Karpas-422 (cell line): ENCODE data around the gene SLC5A1. TPM values are rescaled to one million over a fixed set of nuclear protein-coding genes. Genes with fewer than 3 reads are reported as not detected.

Source experiments
- DNase-seq: peaks from one replicate; pipeline ENCODE4 v3.0.0-alpha.2; 2015
- H2AFZ ChIP-seq: fragments of 200-600 bp; sonication (generic); 2 replicates; pipeline ENCODE4 v1.6.1; 2014; ENCODE audit warnings: antibody characterized with exemption, low read length, mixed read lengths
- H3K27ac ChIP-seq: fragments of 200-600 bp; sonication (generic); 2 replicates; pipeline ENCODE4 v1.5.1; 2014; ENCODE audit warnings: mild to moderate bottlenecking, low read length, moderate library complexity
- H3K27me3 ChIP-seq: fragments of 200-600 bp; sonication (generic); 2 replicates; pipeline ENCODE4 v1.6.1; 2014; ENCODE audit warnings: low read length, mixed read lengths
- H3K36me3 ChIP-seq: fragments of 200-600 bp; sonication (generic); 2 replicates; pipeline ENCODE4 v1.6.1; 2014; ENCODE audit warnings: low read length, mixed read lengths; ENCODE audit not compliant: insufficient read depth
- H3K4me1 ChIP-seq: fragments of 200-600 bp; sonication (generic); 2 replicates; pipeline ENCODE4 v1.6.1; 2014; ENCODE audit warnings: mild to moderate bottlenecking, low read length, mixed read lengths
- H3K4me2 ChIP-seq: fragments of 200-600 bp; sonication (generic); 2 replicates; pipeline ENCODE4 v1.6.1; 2014; ENCODE audit warnings: low read length, low read depth, mild to moderate bottlenecking; ENCODE audit not compliant: poor library complexity, severe bottlenecking
- H3K4me3 ChIP-seq: fragments of 200-600 bp; sonication (generic); 2 replicates; pipeline ENCODE4 v1.5.1; 2014; ENCODE audit warnings: mild to moderate bottlenecking, antibody characterized with exemption, low read length, mixed read lengths
- H3K79me2 ChIP-seq: fragments of 200-600 bp; sonication (generic); 2 replicates; pipeline ENCODE4 v1.6.1; 2014; ENCODE audit warnings: mild to moderate bottlenecking, low read length, mixed read lengths
- H3K9ac ChIP-seq: fragments of 200-600 bp; sonication (generic); 2 replicates; pipeline ENCODE4 v1.6.0; 2014; ENCODE audit warnings: low read length
- H3K9me2 ChIP-seq: fragments of 200-600 bp; sonication (generic), shearing (Covaris generic); replicated peaks from 2 replicates; pipeline ENCODE4 v1.6.0; 2014; ENCODE audit warnings: mild to moderate bottlenecking, low read length, moderate library complexity; ENCODE audit not compliant: insufficient read depth
- H3K9me3 ChIP-seq: fragments of 300-700, 200-600 bp; sonication (generic); 2 replicates; pipeline ENCODE4 v1.6.1; 2014; ENCODE audit warnings: low read length, mixed read lengths
- H4K20me1 ChIP-seq: fragments of 200-600 bp; sonication (generic); 2 replicates; pipeline ENCODE4 v1.6.1; 2014; ENCODE audit warnings: mild to moderate bottlenecking, antibody characterized with exemption, low read length, low read depth; ENCODE audit not compliant: insufficient read depth
- total RNA-seq: library from RNA; depleted of rRNA; stranded (reverse); fragments of >200 nt; shearing (Covaris generic); gene quantifications from 2 replicates; pipeline ENCODE4 v1.2.3, GENCODE V29; 2014; ENCODE audit warnings: low replicate concordance

The SLC5A1 gene
- total RNA-seq, 1 experiment from 2014 or later = not detected

DNA sequence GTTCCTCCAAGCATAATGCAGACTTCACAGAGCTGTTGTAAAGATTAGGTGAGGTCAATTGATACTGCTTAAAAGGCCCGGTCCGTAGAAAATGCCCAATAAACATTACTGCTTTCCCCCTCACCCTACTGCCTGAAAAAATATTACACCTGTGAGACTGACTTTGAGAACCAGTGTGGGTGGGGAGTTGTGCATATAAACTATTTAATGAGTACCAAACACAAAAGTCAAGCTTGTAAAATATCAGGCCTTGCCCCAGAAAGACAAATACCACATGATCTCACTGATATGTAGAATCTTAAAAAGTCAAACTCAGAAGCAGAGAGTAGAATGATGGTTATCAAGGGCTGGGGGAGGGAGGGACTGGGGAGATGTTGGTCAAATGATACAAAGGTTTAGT, 69.3 kb downstream of the SLC5A1 start:
- Histone ChIP-seq H3K4me2 (no peak overlapping the region), H3K9me2 (no peaks in the 10 kb centered on the region), H3K79me2 (no peaks in the 10 kb centered on the region), H3K36me3 (no peaks in the 10 kb centered on the region), H3K9me3 (no peaks in the 10 kb centered on the region), H3K4me3 (no peak overlapping the region), H3K9ac (no peak overlapping the region), H3K27ac (no peak overlapping the region), H3K4me1 (no peaks in the 10 kb centered on the region), H3K27me3 (no peaks in the 10 kb centered on the region), H2AFZ (no peak overlapping the region), H4K20me1 (no peaks in the 10 kb centered on the region)
- DNase-seq = no peak

DNA sequence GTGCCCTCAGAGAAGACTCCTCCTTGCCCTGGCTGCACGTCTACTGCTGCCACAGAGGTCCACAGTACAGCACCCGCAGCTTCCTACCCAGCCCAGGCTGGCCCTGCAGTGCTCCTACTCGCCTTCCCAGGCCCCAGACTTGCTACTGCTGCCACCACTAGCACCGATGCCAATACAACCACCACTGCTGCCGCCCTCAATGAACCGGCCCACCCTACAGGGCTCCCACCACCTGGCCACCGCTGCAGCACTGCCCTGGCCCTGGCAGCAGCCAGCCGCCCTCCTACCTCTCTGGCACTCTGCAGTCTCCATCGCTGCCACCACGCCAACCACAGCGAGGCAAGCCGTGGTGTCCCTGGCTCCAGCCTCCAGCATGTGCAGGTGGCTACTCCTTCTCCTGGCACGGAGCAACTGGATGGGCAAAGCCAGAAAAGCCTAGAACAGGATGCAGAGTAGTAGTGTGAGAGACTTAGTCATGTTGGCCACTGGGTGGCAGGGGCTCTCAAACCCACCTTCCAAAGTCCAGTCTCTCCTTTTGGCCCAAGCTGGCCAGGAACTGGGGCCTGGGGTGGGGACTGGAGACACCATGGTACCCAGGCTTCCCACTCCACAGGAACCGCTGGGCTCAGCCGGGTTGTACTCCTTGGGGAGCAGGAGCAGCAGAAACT, 76.6 kb downstream of the SLC5A1 start:
- peak; percentile 34 for DNase-seq
- Histone ChIP-seq H3K4me1 (no peaks in the 10 kb centered on the region), H3K9me2 (no peaks in the 10 kb centered on the region), H3K27ac (no peak overlapping the region), H3K36me3 (no peaks in the 10 kb centered on the region), H3K27me3 (no peaks in the 10 kb centered on the region), H3K79me2 (no peaks in the 10 kb centered on the region), H3K4me3 (no peak overlapping the region), H4K20me1 (no peaks in the 10 kb centered on the region), H3K4me2 (no peak overlapping the region), H3K9me3 (no peaks in the 10 kb centered on the region), H3K9ac (no peak overlapping the region), H2AFZ (no peak overlapping the region)

DNA sequence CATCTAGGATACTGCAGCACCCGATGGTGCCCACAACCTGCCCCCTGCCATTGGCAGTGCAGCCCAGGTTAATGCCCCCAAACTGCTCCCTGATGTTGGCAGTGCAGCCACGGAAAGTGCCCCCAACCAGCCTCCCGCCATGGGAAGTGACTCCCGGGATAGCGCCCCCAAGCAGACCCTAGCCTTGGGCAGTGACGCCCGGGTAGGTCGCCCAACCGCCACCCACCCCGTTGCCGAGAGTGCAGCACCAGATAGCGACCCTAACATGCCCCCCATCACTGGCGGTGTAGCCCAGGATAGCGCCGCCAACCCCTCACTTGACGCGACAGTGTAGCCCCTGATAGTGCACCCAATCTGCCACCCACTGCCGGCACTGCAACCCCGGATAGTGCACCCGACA, 77.5 kb downstream of the SLC5A1 start:
- no peaks in the 10 kb centered on the region for H3K79me2 ChIP-seq
- no peak overlapping the region for H3K9ac ChIP-seq
- no peak overlapping the region for H2AFZ ChIP-seq
- H3K4me3 ChIP-seq = no peak overlapping the region
- H3K9me2 ChIP-seq = no peaks in the 10 kb centered on the region
- no peaks in the 10 kb centered on the region for H3K36me3 ChIP-seq
- H3K27ac ChIP-seq = no peak overlapping the region
- H3K4me2 ChIP-seq = no peak overlapping the region
- no peak for DNase-seq
- no peaks in the 10 kb centered on the region for H3K9me3 ChIP-seq
- H3K27me3 ChIP-seq = no peaks in the 10 kb centered on the region
- H4K20me1 ChIP-seq = no peaks in the 10 kb centered on the region
- no peaks in the 10 kb centered on the region for H3K4me1 ChIP-seq

DNA sequence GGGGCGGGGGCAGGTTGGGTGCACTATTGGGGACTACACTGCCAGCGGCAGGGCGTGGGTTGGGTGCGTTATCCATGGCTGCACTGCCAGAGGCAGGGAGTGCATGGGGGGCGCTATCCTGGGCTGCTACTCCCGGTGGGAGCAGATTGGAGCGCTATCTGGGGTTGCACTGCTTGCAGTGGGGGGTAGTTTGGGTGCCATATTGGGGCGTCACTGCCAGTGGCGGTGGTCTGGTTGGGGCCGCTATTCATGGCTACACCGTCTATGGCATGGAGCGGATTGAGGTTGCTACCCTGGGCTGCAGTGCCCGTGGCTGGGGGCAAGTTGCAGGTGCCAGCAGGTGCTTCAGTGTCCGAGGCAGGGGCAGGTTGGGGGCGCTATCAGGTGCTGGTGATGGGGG, 79.8 kb downstream of the SLC5A1 start:
- Histone ChIP-seq H4K20me1 (no peaks in the 10 kb centered on the region), H2AFZ (no peak overlapping the region), H3K9ac (no peak overlapping the region), H3K36me3 (no peaks in the 10 kb centered on the region), H3K27ac (no peak overlapping the region), H3K9me3 (no peaks in the 10 kb centered on the region), H3K79me2 (no peaks in the 10 kb centered on the region), H3K27me3 (no peaks in the 10 kb centered on the region), H3K4me1 (no peaks in the 10 kb centered on the region), H3K4me3 (no peak overlapping the region), H3K9me2 (no peaks in the 10 kb centered on the region), H3K4me2 (no peak overlapping the region)
- DNase-seq = no peak

DNA sequence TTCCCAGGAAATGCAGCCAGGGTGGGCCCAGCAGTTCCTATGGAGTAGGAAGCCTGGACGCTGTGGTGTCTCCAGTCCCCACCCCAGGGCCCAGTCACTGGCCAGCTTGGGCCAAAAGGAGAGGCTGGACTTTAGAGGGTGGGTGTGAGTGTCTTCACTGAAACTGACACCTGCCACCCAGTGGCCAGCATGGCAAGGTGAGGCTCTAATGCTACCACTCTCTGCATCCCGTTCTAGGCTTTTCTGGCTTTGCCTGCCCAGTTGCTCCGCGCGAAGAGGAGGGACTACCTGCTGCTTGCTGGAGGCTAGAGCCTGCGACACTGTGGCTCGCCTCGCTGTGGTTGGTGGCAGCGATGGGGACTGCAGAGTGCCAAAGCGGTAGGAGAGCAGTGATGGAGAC, 80.6 kb downstream of the SLC5A1 start:
- H2AFZ ChIP-seq = no peak overlapping the region

DNA sequence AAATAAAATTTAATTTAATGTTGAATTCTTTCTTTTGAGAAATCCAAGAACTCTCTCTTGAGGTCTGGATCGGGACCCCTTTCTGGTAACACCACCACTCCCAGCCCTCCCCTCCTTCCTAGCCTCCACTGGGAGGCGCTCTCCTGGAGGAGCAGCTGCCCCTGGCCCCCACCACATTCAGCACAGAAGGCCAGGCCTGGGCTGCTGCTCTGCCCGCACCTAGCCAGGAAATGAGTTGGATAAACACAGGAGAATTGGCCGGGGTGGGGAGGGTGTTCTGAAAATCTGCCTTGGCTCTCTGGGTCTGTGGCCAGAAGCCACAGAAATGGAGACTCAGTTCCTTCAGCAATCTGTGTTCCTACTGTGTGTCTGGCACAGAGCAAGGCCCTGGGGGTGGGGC, 84.8 kb downstream of the SLC5A1 start:
- no peaks in the 10 kb centered on the region for H3K79me2 ChIP-seq
- H3K4me2 ChIP-seq = no peak overlapping the region
- H3K4me3 ChIP-seq = no peak overlapping the region
- H3K9me2 ChIP-seq = no peaks in the 10 kb centered on the region
- H4K20me1 ChIP-seq = no peaks in the 10 kb centered on the region
- H2AFZ ChIP-seq = no peak overlapping the region
- no peaks in the 10 kb centered on the region for H3K27me3 ChIP-seq
- no peaks in the 10 kb centered on the region for H3K4me1 ChIP-seq
- no peak overlapping the region for H3K27ac ChIP-seq
- H3K9ac ChIP-seq = no peak overlapping the region
- H3K36me3 ChIP-seq = no peaks in the 10 kb centered on the region
- no peaks in the 10 kb centered on the region for H3K9me3 ChIP-seq
- DNase-seq = no peak

More for the DNA sequence above, 80.6 kb downstream of the SLC5A1 start:
- Histone ChIP-seq H3K4me3 (no peak overlapping the region), H3K9me3 (no peaks in the 10 kb centered on the region), H3K4me2 (no peak overlapping the region), H3K27me3 (no peaks in the 10 kb centered on the region), H3K36me3 (no peaks in the 10 kb centered on the region), H3K27ac (no peak overlapping the region), H3K79me2 (no peaks in the 10 kb centered on the region), H3K9ac (no peak overlapping the region), H4K20me1 (no peaks in the 10 kb centered on the region), H3K4me1 (no peaks in the 10 kb centered on the region), H3K9me2 (no peaks in the 10 kb centered on the region)
- no peak for DNase-seq

DNA sequence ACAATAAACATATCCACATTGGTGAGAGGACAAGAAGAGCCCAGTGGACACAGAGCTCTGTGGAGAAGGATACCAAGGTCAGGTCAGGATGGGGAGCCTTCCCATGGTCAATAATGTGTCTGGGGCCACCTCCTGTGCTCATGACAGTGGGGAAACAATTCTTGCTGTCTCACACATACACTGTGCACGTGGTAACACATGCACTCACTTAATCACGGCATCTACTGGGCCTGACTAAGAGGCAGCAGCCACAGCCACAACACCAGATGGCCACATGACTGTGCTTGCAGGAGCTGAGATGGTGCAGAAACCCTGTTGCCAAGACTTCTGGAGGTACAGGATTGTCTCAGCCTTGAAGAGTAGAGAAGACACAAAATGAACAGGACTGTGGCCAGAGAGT, 87.4 kb downstream of the SLC5A1 start:
- Histone ChIP-seq H4K20me1 (no peaks in the 10 kb centered on the region), H3K4me1 (no peaks in the 10 kb centered on the region), H3K4me2 (no peak overlapping the region), H3K9me2 (no peaks in the 10 kb centered on the region), H3K9me3 (no peaks in the 10 kb centered on the region), H3K79me2 (no peaks in the 10 kb centered on the region), H3K27ac (no peak overlapping the region), H3K36me3 (no peaks in the 10 kb centered on the region), H3K9ac (no peak overlapping the region), H2AFZ (no peak overlapping the region), H3K27me3 (no peaks in the 10 kb centered on the region), H3K4me3 (no peak overlapping the region)
- DNase-seq = no peak

DNA sequence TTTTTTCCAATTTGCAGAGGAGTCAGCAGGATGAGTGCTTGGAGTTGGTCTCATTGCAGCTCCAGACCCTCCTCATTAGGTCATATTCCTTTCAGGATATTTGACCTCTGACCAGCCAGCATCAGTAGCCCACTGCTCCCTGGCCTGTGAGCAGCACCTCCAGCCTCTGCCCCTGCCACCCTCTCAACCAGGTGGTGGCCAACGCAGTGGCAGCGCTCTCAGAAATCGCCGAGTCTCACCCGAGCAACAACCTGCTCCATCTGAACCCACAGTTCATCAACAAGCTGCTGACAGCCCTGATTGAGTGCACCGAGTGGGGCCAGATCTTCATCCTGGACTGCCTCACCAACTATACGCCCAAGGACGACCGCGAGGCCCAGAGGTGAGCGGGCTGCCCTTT, 89.1 kb downstream of the SLC5A1 start:
- no peak overlapping the region for H2AFZ ChIP-seq
- H3K4me1 ChIP-seq = no peaks in the 10 kb centered on the region
- H3K9me3 ChIP-seq = no peaks in the 10 kb centered on the region
- no peaks in the 10 kb centered on the region for H4K20me1 ChIP-seq
- no peak overlapping the region for H3K9ac ChIP-seq
- H3K4me2 ChIP-seq = no peak overlapping the region
- no peak overlapping the region for H3K4me3 ChIP-seq
- H3K27ac ChIP-seq = no peak overlapping the region
- no peaks in the 10 kb centered on the region for H3K27me3 ChIP-seq
- H3K9me2 ChIP-seq = no peaks in the 10 kb centered on the region
- no peaks in the 10 kb centered on the region for H3K36me3 ChIP-seq
- no peak for DNase-seq
- no peaks in the 10 kb centered on the region for H3K79me2 ChIP-seq

DNA sequence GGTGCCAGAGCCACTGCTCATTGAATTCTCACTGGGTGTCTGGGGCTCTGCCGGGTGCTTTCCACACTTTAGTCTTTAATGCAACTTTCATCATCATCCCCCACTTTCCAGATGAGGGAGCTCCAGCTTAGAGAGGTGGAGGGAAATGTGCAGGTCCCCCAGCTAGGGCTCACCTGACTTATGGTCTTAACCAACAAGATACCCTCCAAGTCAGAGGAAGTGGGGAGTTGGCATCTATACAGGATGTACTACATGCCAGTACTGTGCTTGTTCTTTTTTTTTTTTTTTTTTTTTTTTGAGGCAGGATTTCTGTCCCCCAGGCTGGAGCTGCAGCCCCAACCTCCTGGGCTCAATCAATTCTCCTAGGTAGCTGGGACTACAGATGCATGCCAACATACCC, 89.7 kb downstream of the SLC5A1 start:
- no peaks in the 10 kb centered on the region for H3K27me3 ChIP-seq
- H3K4me2 ChIP-seq = no peak overlapping the region
- H3K9me2 ChIP-seq = no peaks in the 10 kb centered on the region
- H3K4me1 ChIP-seq = peaks cover 3% of the 10 kb centered on the region
- no peak overlapping the region for H3K4me3 ChIP-seq
- H3K9me3 ChIP-seq = no peaks in the 10 kb centered on the region
- H4K20me1 ChIP-seq = no peaks in the 10 kb centered on the region
- H2AFZ ChIP-seq = no peak overlapping the region
- DNase-seq = no peak
- H3K27ac ChIP-seq = no peak overlapping the region
- H3K79me2 ChIP-seq = no peaks in the 10 kb centered on the region
- H3K36me3 ChIP-seq = no peaks in the 10 kb centered on the region
- H3K9ac ChIP-seq = no peak overlapping the region
